ENCODE data around the gene CHST8.

Gene CHST8

GRCh38 chr19:33725567-33725966 is 103.8 kb downstream of the CHST8 start:
- no peaks in the 10 kb centered on the region for H3K27me3 ChIP-seq (ENCODE audit: control insufficient read depth, insufficient read depth, low read length)
- no peaks in the 10 kb centered on the region for H3K4me1 ChIP-seq (ENCODE audit: control insufficient read depth, low read depth, low read length)
- H3K9ac ChIP-seq (ENCODE audit: low read length), result no peak overlapping the region
- no peaks in the 10 kb centered on the region for H3K36me3 ChIP-seq (ENCODE audit: control insufficient read depth, low read depth, low read length)
- no peaks in the 10 kb centered on the region for H3K9me3 ChIP-seq (ENCODE audit: control insufficient read depth, low read depth, low read length)
- H3K27ac ChIP-seq (ENCODE audit: low read length), result no peak overlapping the region
- no peak overlapping the region for H3K4me3 ChIP-seq (ENCODE audit: low read length)

- Histone ChIP-seq H3K27ac (ENCODE audit: low read length) (no peak overlapping the region), H3K27me3 (ENCODE audit: control insufficient read depth, insufficient read depth, low read length) (no peaks in the 10 kb centered on the region), H3K9me3 (ENCODE audit: control insufficient read depth, low read depth, low read length) (no peaks in the 10 kb centered on the region)
These were observed 105.0 kb downstream of the CHST8 start for GRCh38 chr19:33726756-33727155.

GRCh38 chr19:33727331-33727998 is 105.7 kb downstream of the CHST8 start:
- Histone ChIP-seq H3K27me3 (ENCODE audit: control insufficient read depth, insufficient read depth, low read length) (no peaks in the 10 kb centered on the region), H3K27ac (ENCODE audit: low read length) (no peak overlapping the region), H3K4me3 (ENCODE audit: low read length) (no peak overlapping the region), H3K9me3 (ENCODE audit: control insufficient read depth, low read depth, low read length) (no peaks in the 10 kb centered on the region), H3K36me3 (ENCODE audit: control insufficient read depth, low read depth, low read length) (no peaks in the 10 kb centered on the region), H3K9ac (ENCODE audit: low read length) (no peak overlapping the region), H3K4me1 (ENCODE audit: control insufficient read depth, low read depth, low read length) (no peaks in the 10 kb centered on the region)

More at GRCh38 chr19:33726756-33727155, 105.0 kb downstream of the CHST8 start:
- Histone ChIP-seq H3K36me3 (ENCODE audit: control insufficient read depth, low read depth, low read length) (no peaks in the 10 kb centered on the region), H3K4me1 (ENCODE audit: control insufficient read depth, low read depth, low read length) (no peaks in the 10 kb centered on the region), H3K4me3 (ENCODE audit: low read length) (no peak overlapping the region), H3K9ac (ENCODE audit: low read length) (no peak overlapping the region)

- H3K4me1 ChIP-seq (ENCODE audit: control insufficient read depth, low read depth, low read length), result no peaks in the 10 kb centered on the region
- H3K27me3 ChIP-seq (ENCODE audit: control insufficient read depth, insufficient read depth, low read length), result no peaks in the 10 kb centered on the region
- no peaks in the 10 kb centered on the region for H3K9me3 ChIP-seq (ENCODE audit: control insufficient read depth, low read depth, low read length)
- no peak overlapping the region for H3K9ac ChIP-seq (ENCODE audit: low read length)
- no peak overlapping the region for H3K4me3 ChIP-seq (ENCODE audit: low read length)
- H3K36me3 ChIP-seq (ENCODE audit: control insufficient read depth, low read depth, low read length), result no peaks in the 10 kb centered on the region
- H3K27ac ChIP-seq (ENCODE audit: low read length), result no peak overlapping the region
These were observed 106.4 kb downstream of the CHST8 start for GRCh38 chr19:33728141-33728540.

GRCh38 chr19:33730858-33731607 is 109.3 kb downstream of the CHST8 start:
- no peaks in the 10 kb centered on the region for H3K9me3 ChIP-seq (ENCODE audit: control insufficient read depth, low read depth, low read length)
- H3K9ac ChIP-seq (ENCODE audit: low read length), result no peak overlapping the region
- no peaks in the 10 kb centered on the region for H3K4me1 ChIP-seq (ENCODE audit: control insufficient read depth, low read depth, low read length)
- H3K27ac ChIP-seq (ENCODE audit: low read length), result no peak overlapping the region
- H3K4me3 ChIP-seq (ENCODE audit: low read length), result no peak overlapping the region
- no peaks in the 10 kb centered on the region for H3K36me3 ChIP-seq (ENCODE audit: control insufficient read depth, low read depth, low read length)
- no peaks in the 10 kb centered on the region for H3K27me3 ChIP-seq (ENCODE audit: control insufficient read depth, insufficient read depth, low read length)

GRCh38 chr19:33731881-33732280 is 110.1 kb downstream of the CHST8 start:
- Histone ChIP-seq H3K36me3 (ENCODE audit: control insufficient read depth, low read depth, low read length) (no peaks in the 10 kb centered on the region), H3K9ac (ENCODE audit: low read length) (no peak overlapping the region), H3K27ac (ENCODE audit: low read length) (no peak overlapping the region), H3K27me3 (ENCODE audit: control insufficient read depth, insufficient read depth, low read length) (no peaks in the 10 kb centered on the region), H3K4me1 (ENCODE audit: control insufficient read depth, low read depth, low read length) (peaks cover 6% of the 10 kb centered on the region), H3K4me3 (ENCODE audit: low read length) (no peak overlapping the region), H3K9me3 (ENCODE audit: control insufficient read depth, low read depth, low read length) (no peaks in the 10 kb centered on the region)

- Histone ChIP-seq H3K4me1 (ENCODE audit: control insufficient read depth, low read depth, low read length) (peaks cover 7% of the 10 kb centered on the region), H3K27ac (ENCODE audit: low read length) (no peak overlapping the region), H3K9ac (ENCODE audit: low read length) (no peak overlapping the region), H3K27me3 (ENCODE audit: control insufficient read depth, insufficient read depth, low read length) (no peaks in the 10 kb centered on the region), H3K36me3 (ENCODE audit: control insufficient read depth, low read depth, low read length) (no peaks in the 10 kb centered on the region), H3K9me3 (ENCODE audit: control insufficient read depth, low read depth, low read length) (no peaks in the 10 kb centered on the region), H3K4me3 (ENCODE audit: low read length) (no peak overlapping the region)
These were observed 113.2 kb downstream of the CHST8 start for GRCh38 chr19:33734913-33735312.

GRCh38 chr19:33736158-33736557 is 114.4 kb downstream of the CHST8 start:
- Histone ChIP-seq H3K27me3 (ENCODE audit: control insufficient read depth, insufficient read depth, low read length) (no peaks in the 10 kb centered on the region), H3K27ac (ENCODE audit: low read length) (no peak overlapping the region), H3K9ac (ENCODE audit: low read length) (no peak overlapping the region), H3K36me3 (ENCODE audit: control insufficient read depth, low read depth, low read length) (no peaks in the 10 kb centered on the region), H3K9me3 (ENCODE audit: control insufficient read depth, low read depth, low read length) (no peaks in the 10 kb centered on the region), H3K4me1 (ENCODE audit: control insufficient read depth, low read depth, low read length) (peaks cover 7% of the 10 kb centered on the region), H3K4me3 (ENCODE audit: low read length) (no peak overlapping the region)

GRCh38 chr19:33736787-33737186 is 115.0 kb downstream of the CHST8 start:
- Histone ChIP-seq H3K27ac (ENCODE audit: low read length) (no peak overlapping the region), H3K9me3 (ENCODE audit: control insufficient read depth, low read depth, low read length) (no peaks in the 10 kb centered on the region), H3K4me1 (ENCODE audit: control insufficient read depth, low read depth, low read length) (peaks cover 7% of the 10 kb centered on the region), H3K36me3 (ENCODE audit: control insufficient read depth, low read depth, low read length) (no peaks in the 10 kb centered on the region), H3K4me3 (ENCODE audit: low read length) (no peak overlapping the region), H3K27me3 (ENCODE audit: control insufficient read depth, insufficient read depth, low read length) (no peaks in the 10 kb centered on the region), H3K9ac (ENCODE audit: low read length) (no peak overlapping the region)

- H3K36me3 ChIP-seq (ENCODE audit: control insufficient read depth, low read depth, low read length), result no peaks in the 10 kb centered on the region
- H3K27me3 ChIP-seq (ENCODE audit: control insufficient read depth, insufficient read depth, low read length), result no peaks in the 10 kb centered on the region
- H3K4me3 ChIP-seq (ENCODE audit: low read length), result no peak overlapping the region
- H3K9ac ChIP-seq (ENCODE audit: low read length), result no peak overlapping the region
- H3K4me1 ChIP-seq (ENCODE audit: control insufficient read depth, low read depth, low read length), result peaks cover 7% of the 10 kb centered on the region
- no peaks in the 10 kb centered on the region for H3K9me3 ChIP-seq (ENCODE audit: control insufficient read depth, low read depth, low read length)
- no peak overlapping the region for H3K27ac ChIP-seq (ENCODE audit: low read length)
These were observed 116.1 kb downstream of the CHST8 start for GRCh38 chr19:33737681-33738371.

- Histone ChIP-seq H3K36me3 (ENCODE audit: control insufficient read depth, low read depth, low read length) (no peaks in the 10 kb centered on the region), H3K27ac (ENCODE audit: low read length) (no peak overlapping the region), H3K9ac (ENCODE audit: low read length) (no peak overlapping the region), H3K4me3 (ENCODE audit: low read length) (no peak overlapping the region), H3K4me1 (ENCODE audit: control insufficient read depth, low read depth, low read length) (peaks cover 7% of the 10 kb centered on the region), H3K9me3 (ENCODE audit: control insufficient read depth, low read depth, low read length) (no peaks in the 10 kb centered on the region), H3K27me3 (ENCODE audit: control insufficient read depth, insufficient read depth, low read length) (no peaks in the 10 kb centered on the region)
These were observed 119.2 kb downstream of the CHST8 start for GRCh38 chr19:33740811-33741396.

Data from iPS-18a (cell line).